ENCODE data around the gene SKIC8.

DNA sequence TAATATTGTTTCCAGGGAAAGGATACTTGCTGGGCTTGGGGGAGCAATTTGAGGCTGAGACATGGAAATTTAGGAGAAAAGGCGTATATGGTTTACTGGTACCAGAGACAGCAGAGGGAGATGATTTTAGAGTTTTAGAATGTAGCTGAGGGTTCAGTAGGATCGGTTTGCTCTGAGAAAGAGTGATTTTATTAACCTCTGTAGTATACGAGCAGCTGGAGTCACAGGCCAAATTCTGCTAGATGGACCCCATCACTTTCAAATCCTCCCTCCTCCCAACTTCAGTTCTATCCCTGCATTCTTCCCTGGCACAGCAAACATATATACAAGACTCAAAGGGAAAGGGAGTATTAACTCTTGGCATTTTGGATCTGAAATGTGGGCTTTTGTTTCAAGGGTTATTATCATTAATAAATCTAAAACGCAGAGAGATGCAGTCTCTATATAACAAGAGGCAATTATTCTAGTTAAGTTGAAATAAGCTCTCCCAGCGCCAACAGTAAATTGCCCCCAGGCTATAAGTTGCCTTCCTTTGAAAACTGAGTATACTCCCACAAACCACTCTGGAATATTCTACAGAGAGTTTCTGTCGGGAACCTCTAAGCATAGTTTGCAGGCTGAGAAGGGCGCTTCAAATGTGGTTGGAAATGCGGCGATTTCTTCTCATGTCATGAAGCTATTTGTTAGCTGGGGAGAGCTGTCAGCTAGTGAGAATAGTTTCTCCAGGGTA, 46.2 kb upstream of the SKIC8 start:
- TF ChIP-seq EZH2 (IDR thresholded peaks at IDR 0.05; ENCODE audit: insufficient read depth, poor library complexity, severe bottlenecking) = no peak
- no peak for TF ChIP-seq EZH2phosphoT487 (IDR thresholded peaks at IDR 0.05; ENCODE audit: insufficient read depth, low read depth)

Measured in GM23248 (cell line).